ENCODE results near the gene ERC2. TPM values are rescaled to one million over a fixed set of nuclear protein-coding genes. Genes with fewer than 3 reads are reported as not detected.

ERC2 gene
- total and polyA plus RNA-seq, 2 of the 8 experiments (the other 6 are each of a cell fraction or from before 2014, with no cell fraction given) = 16.4 to 22.8 TPM

GRCh38 chr3:55729546-55729945 is 738.7 kb downstream of the ERC2 start (continued):
- no peak for TF ChIP-seq CHD7 (IDR thresholded peaks at IDR 0.05; ENCODE audit: insufficient replicate concordance, low read length)
- no peak for TF ChIP-seq E2F6 (IDR thresholded peaks at IDR 0.05)
- TF ChIP-seq SIX5 (IDR thresholded peaks at IDR 0.05; ENCODE audit: low read depth, low read length) = no peak

Data from H1 (cell line).